Smooth muscle cell (in vitro differentiated cells): ENCODE data around the gene CHST11. TPM values are rescaled to one million over a fixed set of nuclear protein-coding genes. Genes with fewer than 3 reads are reported as not detected.

Experiments
- DNase-seq: peaks from one replicate; lab custom pipeline; 2025; ENCODE audit not compliant: unreplicated experiment; lab: John Stamatoyannopoulos, UW
- H2AFZ ChIP-seq: fragments of 200-600 bp; sonication (generic); 2 replicates; pipeline ENCODE4 v1.6.0; 2016; ENCODE audit warnings: antibody characterized with exemption, low read depth, mild to moderate bottlenecking
- H3F3A ChIP-seq: fragments of 200-600 bp; sonication (generic); 2 replicates; pipeline ENCODE4 v1.6.0; 2017; ENCODE audit warnings: antibody characterized with exemption, low read depth
- H3K27ac ChIP-seq: fragments of 200-600 bp; sonication (generic); 2 replicates; pipeline ENCODE4 v1.5.1; 2016; ENCODE audit warnings: low read depth, mild to moderate bottlenecking
- H3K27me3 ChIP-seq: fragments of 200-600 bp; sonication (generic); 2 replicates; pipeline ENCODE4 v1.6.1; 2016; ENCODE audit warnings: low read depth, mild to moderate bottlenecking
- H3K36me3 ChIP-seq: fragments of 200-600 bp; sonication (generic); 2 replicates; pipeline ENCODE4 v1.5.1; 2016; ENCODE audit warnings: low read depth
- H3K4me1 ChIP-seq: fragments of 200-600 bp; sonication (generic); 2 replicates; pipeline ENCODE4 v1.5.1; 2016; ENCODE audit warnings: low read depth
- H3K4me2 ChIP-seq: fragments of 200-600 bp; sonication (generic); 2 replicates; pipeline ENCODE4 v1.6.0; 2016; ENCODE audit warnings: mild to moderate bottlenecking
- H3K4me3 ChIP-seq: fragments of 200-600 bp; sonication (generic); 2 replicates; pipeline ENCODE4 v1.5.1; 2016; ENCODE audit warnings: mild to moderate bottlenecking
- H3K79me2 ChIP-seq: fragments of 200-600 bp; sonication (generic); 2 replicates; pipeline ENCODE4 v1.6.0; 2016; ENCODE audit warnings: low read depth, mild to moderate bottlenecking
- H3K9ac ChIP-seq: fragments of 200-600 bp; sonication (generic); 2 replicates; pipeline ENCODE4 v1.6.0; 2016; ENCODE audit warnings: low read depth
- H3K9me3 ChIP-seq: fragments of 200-600 bp; sonication (generic); replicated peaks from 2 replicates; pipeline ENCODE4 v1.5.1; 2016; ENCODE audit warnings: low read depth
- H4K20me1 ChIP-seq: fragments of 200-600 bp; sonication (generic); 2 replicates; pipeline ENCODE4 v1.6.0; 2016; ENCODE audit warnings: low read depth
- WGBS: methylation state at CpG from one replicate; pipeline ENCODE4 v1.1.7; 2016; ENCODE audit warnings: low lambda C conversion rate; 5-methylcytosine and 5-hydroxymethylcytosine counted together
- polyA plus RNA-seq: library from polyadenylated mRNA; unstranded; fragments of >200 nt; fragmentation: Nextera tagmentation; extraction: Ambion mirVana; gene quantifications from 2 replicates; pipeline ENCODE4 v1.2.1, GENCODE V29; 2016
- total RNA-seq: library from RNA; depleted of rRNA; stranded (reverse); fragments of >200 nt; gene quantifications from 2 replicates; pipeline ENCODE4 v1.2.3, GENCODE V29; 2014
- TF ChIP-seq, protein P1 (sequence below): fragments of 200-600 bp; sonication (generic); IDR thresholded peaks from 2 replicates; pipeline ENCODE4 v1.5.1; 2017; ENCODE audit warnings: borderline replicate concordance, mild to moderate bottlenecking, antibody characterized with exemption; ENCODE audit not compliant: insufficient read depth, poor library complexity, severe bottlenecking

The CHST11 gene
- total and polyA plus RNA-seq, 2 experiments from 2014 or later = 6.9 to 10.2 TPM

GRCh38 chr12:104626069-104626837 lies 169.5 kb downstream of the CHST11 start:
- Histone ChIP-seq H2AFZ (no peak overlapping the region), H3F3A (no peaks in the 10 kb centered on the region), H3K36me3 (no peaks in the 10 kb centered on the region), H3K27ac (no peak overlapping the region), H3K4me2 (no peak overlapping the region), H3K27me3 (no peaks in the 10 kb centered on the region), H3K79me2 (no peaks in the 10 kb centered on the region), H3K9ac (no peak overlapping the region), H3K4me1 (no peaks in the 10 kb centered on the region), H3K9me3 (no peaks in the 10 kb centered on the region), H3K4me3 (no peak overlapping the region), H4K20me1 (no peaks in the 10 kb centered on the region)
- DNase-seq = no peak
- TF ChIP-seq, protein P1, sequence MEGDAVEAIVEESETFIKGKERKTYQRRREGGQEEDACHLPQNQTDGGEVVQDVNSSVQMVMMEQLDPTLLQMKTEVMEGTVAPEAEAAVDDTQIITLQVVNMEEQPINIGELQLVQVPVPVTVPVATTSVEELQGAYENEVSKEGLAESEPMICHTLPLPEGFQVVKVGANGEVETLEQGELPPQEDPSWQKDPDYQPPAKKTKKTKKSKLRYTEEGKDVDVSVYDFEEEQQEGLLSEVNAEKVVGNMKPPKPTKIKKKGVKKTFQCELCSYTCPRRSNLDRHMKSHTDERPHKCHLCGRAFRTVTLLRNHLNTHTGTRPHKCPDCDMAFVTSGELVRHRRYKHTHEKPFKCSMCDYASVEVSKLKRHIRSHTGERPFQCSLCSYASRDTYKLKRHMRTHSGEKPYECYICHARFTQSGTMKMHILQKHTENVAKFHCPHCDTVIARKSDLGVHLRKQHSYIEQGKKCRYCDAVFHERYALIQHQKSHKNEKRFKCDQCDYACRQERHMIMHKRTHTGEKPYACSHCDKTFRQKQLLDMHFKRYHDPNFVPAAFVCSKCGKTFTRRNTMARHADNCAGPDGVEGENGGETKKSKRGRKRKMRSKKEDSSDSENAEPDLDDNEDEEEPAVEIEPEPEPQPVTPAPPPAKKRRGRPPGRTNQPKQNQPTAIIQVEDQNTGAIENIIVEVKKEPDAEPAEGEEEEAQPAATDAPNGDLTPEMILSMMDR = no peak
- WGBS = 76% methylated on average over 5 of the region's 5 CpGs

DNA sequence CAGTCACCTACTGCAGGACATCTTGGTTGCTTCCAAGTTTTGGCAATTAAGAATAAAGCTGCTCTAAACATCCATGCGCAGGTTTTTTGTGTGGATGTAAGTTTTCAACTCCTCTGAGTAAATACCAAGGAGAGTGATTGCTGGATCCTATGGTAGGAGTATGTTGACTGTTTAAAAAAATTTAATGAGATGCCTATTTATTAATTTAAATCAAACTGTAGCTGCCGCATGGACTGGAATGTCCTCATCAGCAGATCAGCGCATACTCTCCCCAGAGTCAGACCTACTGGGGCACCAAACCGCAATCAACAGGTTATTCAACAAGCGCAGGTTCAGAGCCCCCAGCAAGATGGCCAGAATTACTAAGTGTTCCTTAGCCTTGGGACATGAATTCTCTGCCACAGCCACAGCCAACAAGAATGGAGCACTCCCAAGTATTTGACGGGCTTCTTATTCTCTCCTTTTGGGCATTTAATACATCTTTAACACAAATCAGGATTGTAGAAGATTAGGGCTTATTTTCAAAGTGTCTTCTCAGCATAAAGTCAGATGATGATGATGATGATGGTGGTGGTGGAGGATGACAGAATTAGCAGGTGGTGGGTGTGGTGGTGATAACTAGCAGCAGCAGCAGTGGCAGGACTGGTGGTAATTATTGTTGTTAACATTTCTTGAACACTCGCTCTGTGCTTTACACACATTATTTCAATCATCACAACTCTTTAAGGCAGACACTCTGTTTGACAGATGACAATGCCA lies 170.7 kb downstream of the CHST11 start:
- WGBS = 73% methylated on average over 7 of the region's 7 CpGs
- H3K36me3 ChIP-seq = no peaks in the 10 kb centered on the region
- no peaks in the 10 kb centered on the region for H3F3A ChIP-seq
- H3K4me2 ChIP-seq = no peak overlapping the region
- DNase-seq = no peak
- peaks cover 7% of the 10 kb centered on the region for H4K20me1 ChIP-seq
- H3K79me2 ChIP-seq = no peaks in the 10 kb centered on the region
- no peaks in the 10 kb centered on the region for H3K4me1 ChIP-seq
- H3K27ac ChIP-seq = no peak overlapping the region
- no peak overlapping the region for H2AFZ ChIP-seq
- no peak overlapping the region for H3K9ac ChIP-seq
- H3K4me3 ChIP-seq = no peak overlapping the region
- TF ChIP-seq, protein P1 = no peak
- no peaks in the 10 kb centered on the region for H3K9me3 ChIP-seq
- no peaks in the 10 kb centered on the region for H3K27me3 ChIP-seq

GRCh38 chr12:104627990-104628830 lies 171.5 kb downstream of the CHST11 start:
- Histone ChIP-seq H3K4me3 (no peak overlapping the region), H3K4me2 (no peak overlapping the region), H3K4me1 (no peaks in the 10 kb centered on the region), H2AFZ (no peak overlapping the region), H4K20me1 (peaks cover 7% of the 10 kb centered on the region), H3K9me3 (no peaks in the 10 kb centered on the region), H3F3A (no peaks in the 10 kb centered on the region), H3K9ac (no peak overlapping the region), H3K27ac (no peak overlapping the region), H3K36me3 (no peaks in the 10 kb centered on the region), H3K79me2 (no peaks in the 10 kb centered on the region), H3K27me3 (no peaks in the 10 kb centered on the region)
- TF ChIP-seq, protein P1 = no peak
- DNase-seq = no peak
- WGBS = 81% methylated on average over 16 of the region's 16 CpGs
